GDM1 (cell line): ENCODE data around the gene ANKRD66.
"Not testable (repeated sequence)": the region's sequence is repeated elsewhere in the genome, so short reads cannot be mapped to it uniquely, and the experiment has no call there.

Source experiments
- DNase-seq: peaks from one replicate; lab custom pipeline; 2025; lab: John Stamatoyannopoulos, UW

The ANKRD66 gene

GRCh38 chr6:46746696-46747095, at the start of gene ANKRD66:
Gene ANKRD66, plus strand, starts transcription at chr6:46746933. Its CDS starts 5,016 bp downstream, at chr6:46751949.
- no peak for DNase-seq

GRCh38 chr6:46699970-46700369, 46.8 kb upstream of the ANKRD66 start:
- DNase-seq = no peak

- DNase-seq = no peak
Observed at GRCh38 chr6:46704562-46704961, 42.2 kb upstream of the ANKRD66 start.

- DNase-seq = no peak
Observed at GRCh38 chr6:46706464-46706863, 40.3 kb upstream of the ANKRD66 start.

- DNase-seq = no peak
Observed at GRCh38 chr6:46711491-46711890, 35.2 kb upstream of the ANKRD66 start.

GRCh38 chr6:46715141-46715540, 31.6 kb upstream of the ANKRD66 start:
- peak; percentile 7 for DNase-seq

GRCh38 chr6:46719099-46719498, 27.6 kb upstream of the ANKRD66 start:
- no peak for DNase-seq

GRCh38 chr6:46720401-46720800, 26.3 kb upstream of the ANKRD66 start:
- DNase-seq = no peak

GRCh38 chr6:46729787-46730326, 16.9 kb upstream of the ANKRD66 start:
- DNase-seq = no peak

GRCh38 chr6:46730921-46731461, 15.7 kb upstream of the ANKRD66 start:
- no peak for DNase-seq

GRCh38 chr6:46733341-46733801, 13.4 kb upstream of the ANKRD66 start:
- DNase-seq = no peak

- DNase-seq = no peak
Observed at GRCh38 chr6:46734867-46735719, 11.6 kb upstream of the ANKRD66 start, which contains the start of gene PLA2G7. Gene PLA2G7, minus strand, starts transcription at chr6:46735375. Its CDS starts 12,484 bp downstream, at chr6:46722891.

GRCh38 chr6:46735720-46736031, 11.1 kb upstream of the ANKRD66 start:
- no peak for DNase-seq

- DNase-seq = no peak
Observed at GRCh38 chr6:46736906-46737305, 9.8 kb upstream of the ANKRD66 start.

GRCh38 chr6:46741482-46741881, 5.3 kb upstream of the ANKRD66 start:
- DNase-seq = no peak

GRCh38 chr6:46741910-46742309, 4.8 kb upstream of the ANKRD66 start:
- DNase-seq = no peak

- DNase-seq = no peak
Observed at GRCh38 chr6:46743425-46744158, 3.1 kb upstream of the ANKRD66 start.

- not testable (repeated sequence) for DNase-seq
Observed at GRCh38 chr6:46744159-46744725, 2.5 kb upstream of the ANKRD66 start.

- no peak for DNase-seq
Observed at GRCh38 chr6:46745973-46746372, 760 bp upstream of the ANKRD66 start.

GRCh38 chr6:46748940-46749503, 2.3 kb downstream of the ANKRD66 start:
- no peak for DNase-seq

- DNase-seq = no peak
Observed at GRCh38 chr6:46749731-46750130, 3.0 kb downstream of the ANKRD66 start.

GRCh38 chr6:46751658-46752057, 4.9 kb downstream of the ANKRD66 start:
- no peak for DNase-seq
